HG03097 (cell line): Measurements from ENCODE around the gene GNAQ.

ENCODE experiments used
- ATAC-seq: cut with Tn5 transposase; IDR thresholded peaks from one replicate; pipeline ENCODE4 v1.9.1; 2021; ENCODE audit not compliant: unreplicated experiment, low FRiP score

GNAQ gene

GRCh38 chr9:78005231-78006002 lies 26.2 kb downstream of the GNAQ start:
- ATAC-seq = no peak

GRCh38 chr9:78004478-78005229 lies 27.0 kb downstream of the GNAQ start:
- ATAC-seq = no peak

- no peak for ATAC-seq
Observed at GRCh38 chr9:78003730-78004129, 27.9 kb downstream of the GNAQ start.

- no peak for ATAC-seq
Observed at GRCh38 chr9:78001946-78002731, 29.5 kb downstream of the GNAQ start.

GRCh38 chr9:78000221-78000620 lies 31.4 kb downstream of the GNAQ start:
- no peak for ATAC-seq

- ATAC-seq = no peak
Observed at GRCh38 chr9:77999231-77999631, 32.4 kb downstream of the GNAQ start.

GRCh38 chr9:77997611-77998284 lies 33.9 kb downstream of the GNAQ start:
- no peak for ATAC-seq

- no peak for ATAC-seq
Observed at GRCh38 chr9:77996696-77997095, 34.9 kb downstream of the GNAQ start.

- no peak for ATAC-seq
Observed at GRCh38 chr9:77991191-77991590, 40.4 kb downstream of the GNAQ start.

- ATAC-seq = no peak
Observed at GRCh38 chr9:77989909-77990308, 41.7 kb downstream of the GNAQ start.

GRCh38 chr9:77989458-77989857 lies 42.2 kb downstream of the GNAQ start:
- ATAC-seq = no peak

- ATAC-seq = no peak
Observed at GRCh38 chr9:77988630-77989029, 43.0 kb downstream of the GNAQ start.

- ATAC-seq = no peak
Observed at GRCh38 chr9:77987880-77988525, 43.6 kb downstream of the GNAQ start.

- ATAC-seq = no peak
Observed at GRCh38 chr9:77987081-77987656, 44.4 kb downstream of the GNAQ start.

- no peak for ATAC-seq
Observed at GRCh38 chr9:77985996-77986395, 45.6 kb downstream of the GNAQ start.

GRCh38 chr9:77983320-77983662 lies 48.3 kb downstream of the GNAQ start:
- no peak for ATAC-seq

- no peak for ATAC-seq
Observed at GRCh38 chr9:77982581-77983319, 48.9 kb downstream of the GNAQ start.

- ATAC-seq = no peak
Observed at GRCh38 chr9:77981907-77982306, 49.7 kb downstream of the GNAQ start.

- ATAC-seq = no peak
Observed at GRCh38 chr9:77981332-77981731, 50.3 kb downstream of the GNAQ start.
